ENCODE results near the gene SNX19.
"Not testable (repeated sequence)": the region's sequence is repeated elsewhere in the genome, so short reads cannot be mapped to it uniquely, and the experiment has no call there.

SNX19 gene

GRCh38 chr11:130916238-130916855 is at the start of gene SNX19:
SNX19 (minus strand) TSS chr11:130916479; CDS start chr11:130915939, 540 bp downstream.
- peak; percentile 90 for DNase-seq (ENCODE audit: low read depth)

- DNase-seq (ENCODE audit: low read depth): no peak
Observed at GRCh38 chr11:130964058-130964792, 47.9 kb upstream of the SNX19 start.

GRCh38 chr11:130947889-130948288 is 31.6 kb upstream of the SNX19 start:
- DNase-seq (ENCODE audit: low read depth): peak; percentile 18

- no peak for DNase-seq (ENCODE audit: low read depth)
Observed at GRCh38 chr11:130947481-130947880, 31.2 kb upstream of the SNX19 start.

GRCh38 chr11:130947058-130947457 is 30.8 kb upstream of the SNX19 start:
- DNase-seq (ENCODE audit: low read depth): no peak

GRCh38 chr11:130945896-130946295 is 29.6 kb upstream of the SNX19 start:
- DNase-seq (ENCODE audit: low read depth): peak; percentile 80

GRCh38 chr11:130940706-130941105 is 24.4 kb upstream of the SNX19 start:
- no peak for DNase-seq (ENCODE audit: low read depth)

GRCh38 chr11:130937051-130937450 is 20.8 kb upstream of the SNX19 start:
- DNase-seq (ENCODE audit: low read depth): no peak

- no peak for DNase-seq (ENCODE audit: low read depth)
Observed at GRCh38 chr11:130932086-130932712, 15.9 kb upstream of the SNX19 start.

- no peak for DNase-seq (ENCODE audit: low read depth)
Observed at GRCh38 chr11:130924750-130925149, 8.5 kb upstream of the SNX19 start.

GRCh38 chr11:130920612-130921011 is 4.3 kb upstream of the SNX19 start:
- DNase-seq (ENCODE audit: low read depth): not testable (repeated sequence)

- no peak for DNase-seq (ENCODE audit: low read depth)
Observed at GRCh38 chr11:130918081-130918480, 1.8 kb upstream of the SNX19 start.

GRCh38 chr11:130916910-130917309 is 631 bp upstream of the SNX19 start:
- DNase-seq (ENCODE audit: low read depth): no peak

GRCh38 chr11:130915603-130916237 is 559 bp downstream of the SNX19 start:
- no peak for DNase-seq (ENCODE audit: low read depth)

GRCh38 chr11:130913268-130913667 is 3.0 kb downstream of the SNX19 start:
- DNase-seq (ENCODE audit: low read depth): no peak

GRCh38 chr11:130912552-130912951 is 3.7 kb downstream of the SNX19 start:
- DNase-seq (ENCODE audit: low read depth): no peak

- DNase-seq (ENCODE audit: low read depth): no peak
Observed at GRCh38 chr11:130911306-130911705, 5.0 kb downstream of the SNX19 start.

- peak; percentile 97 for DNase-seq (ENCODE audit: low read depth)
Observed at GRCh38 chr11:130909650-130910049, 6.6 kb downstream of the SNX19 start.

GRCh38 chr11:130908770-130909625 is 7.3 kb downstream of the SNX19 start:
- DNase-seq (ENCODE audit: low read depth): peak; percentile 94

- DNase-seq (ENCODE audit: low read depth): no peak
Observed at GRCh38 chr11:130908061-130908460, 8.2 kb downstream of the SNX19 start.

GRCh38 chr11:130907229-130907628 is 9.1 kb downstream of the SNX19 start:
- no peak for DNase-seq (ENCODE audit: low read depth)

- no peak for DNase-seq (ENCODE audit: low read depth)
Observed at GRCh38 chr11:130906616-130907015, 9.7 kb downstream of the SNX19 start.
